T47D (cell line): ENCODE data around the gene MSL3B.
"Not testable (repeated sequence)": the region's sequence is repeated elsewhere in the genome, so short reads cannot be mapped to it uniquely, and the experiment has no call there.

Experiments used
- DNase-seq, 2 experiments: peaks; one replicate each; pipeline versions ENCODE4 v3.0.0 to v3.0.0-alpha.2; 2011 to 2012; ENCODE audit warnings: low read depth in 1 of 2, low spot score in 1 of 2
- JUND ChIP-seq: IDR thresholded peaks from 2 replicates; pipeline ENCODE4 v1.6.1; 2012; ENCODE audit warnings: low read depth
- in situ Hi-C: cut with HindIII; loops from 2 replicates; pipeline ENCODE4 v1.10.0; 2016; ENCODE audit warnings: low sequenced_read_pairs, low pct_unique_long_range_greater_than_20kb

Gene MSL3B

GRCh38 chr2:233867993-233868532 is at the start of gene MSL3B:
Gene MSL3B, minus strand, starts transcription at chr2:233868386.
- no peak for DNase-seq
- in situ Hi-C loops, result no loop called here
- no peak for TF ChIP-seq JUND

DNA sequence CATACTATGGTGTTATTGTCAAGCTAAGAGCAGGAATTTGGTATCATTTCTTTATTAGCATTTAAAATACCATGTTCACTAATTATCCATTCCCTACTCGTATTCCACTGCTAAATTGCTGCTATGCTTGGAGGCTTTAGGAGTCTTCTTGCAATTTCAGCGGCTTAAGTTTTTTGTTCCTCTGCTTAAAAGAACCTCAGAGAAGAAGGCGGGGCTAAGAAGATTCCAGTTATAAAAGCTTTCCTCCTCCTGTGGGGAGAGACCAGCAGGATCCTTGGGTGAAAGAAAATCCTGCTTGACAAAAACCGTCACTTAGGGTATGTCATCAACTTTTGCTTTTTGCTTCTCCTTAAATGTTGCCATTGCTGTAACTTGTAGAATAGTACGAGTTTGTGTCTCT is 48.9 kb upstream of the MSL3B start, which contains the start of gene TRPM8:
TRPM8 (plus strand) TSS at position 258 of the 400 bp plus-strand sequence. CDS start 9,165 bp downstream, outside the sequence.
- no peak for DNase-seq
- no peak for TF ChIP-seq JUND
- in situ Hi-C loops, result no loop called here

- in situ Hi-C loops, result no loop called here
- no peak for DNase-seq
- no peak for TF ChIP-seq JUND
These were observed 46.9 kb upstream of the MSL3B start for GRCh38 chr2:233915128-233915527.

DNA sequence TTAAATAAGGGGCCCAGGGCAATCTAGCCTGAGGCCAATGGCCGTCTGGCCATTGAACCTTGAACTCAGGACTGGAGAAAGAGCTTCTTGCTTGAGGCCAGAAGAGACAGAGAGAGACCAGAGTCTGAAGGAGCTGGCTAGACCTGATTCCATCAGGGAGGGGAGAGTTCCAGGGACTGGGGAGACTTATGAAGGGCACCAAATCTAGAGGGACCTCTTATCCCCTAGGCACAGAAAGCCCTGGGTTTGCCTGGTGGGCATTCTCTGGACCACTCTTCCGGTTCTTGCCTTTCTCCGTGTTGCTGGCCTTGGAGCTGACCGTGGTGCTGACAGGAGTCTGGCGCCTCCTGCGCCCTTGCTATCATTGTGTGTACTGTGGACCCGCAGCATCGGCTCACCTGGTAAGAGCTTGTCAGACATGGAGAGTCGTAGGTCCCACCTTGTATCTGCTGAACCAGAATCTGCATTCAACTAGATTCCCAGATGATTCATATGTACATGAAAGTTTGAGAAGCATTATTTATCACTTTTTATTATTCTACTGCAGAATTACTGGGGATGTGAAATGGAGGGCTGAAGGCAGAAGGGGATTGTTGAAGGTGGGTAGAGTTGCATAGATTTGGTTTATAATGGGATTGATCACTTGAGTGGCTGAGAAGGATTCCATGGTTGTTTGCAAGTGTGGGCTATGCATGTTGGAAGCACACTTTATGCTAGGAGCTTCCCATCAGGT is 44.7 kb upstream of the MSL3B start:
- peak; percentile 19 to 57 for DNase-seq
- in situ Hi-C loops, result no loop called here
- TF ChIP-seq JUND, result no peak

- in situ Hi-C loops, result no loop called here
- no peak for DNase-seq
- no peak for TF ChIP-seq JUND
These were observed 39.4 kb upstream of the MSL3B start for GRCh38 chr2:233907627-233908026.

DNA sequence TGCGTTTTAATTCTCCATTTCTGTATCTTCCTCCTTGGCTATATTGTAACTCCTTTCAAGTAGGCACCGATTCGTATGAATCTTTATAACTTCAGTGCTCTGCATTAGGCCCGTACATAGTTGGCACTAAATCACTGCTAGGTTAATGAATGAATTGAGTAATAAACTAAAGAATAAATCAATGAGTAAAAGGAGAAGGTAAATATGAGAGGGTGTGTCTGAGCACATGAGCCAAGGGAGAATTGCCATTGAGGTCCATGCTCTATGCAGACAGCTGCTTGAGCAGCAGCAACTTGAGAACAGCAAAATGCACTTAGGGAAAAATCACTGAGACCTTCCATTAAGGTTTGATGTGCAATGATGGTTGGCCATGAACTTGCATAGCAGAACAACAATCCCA is 37.8 kb upstream of the MSL3B start:
- in situ Hi-C loops, result no loop called here

GRCh38 chr2:233901884-233902283 is 33.7 kb upstream of the MSL3B start:
- in situ Hi-C loops, result no loop called here
- no peak for DNase-seq
- TF ChIP-seq JUND, result no peak

More for the DNA sequence above, 37.8 kb upstream of the MSL3B start:
- DNase-seq, result no peak
- TF ChIP-seq JUND, result no peak

- in situ Hi-C loops, result no loop called here
- DNase-seq, result no peak
- no peak for TF ChIP-seq JUND
These were observed 33.2 kb upstream of the MSL3B start for GRCh38 chr2:233901367-233901766.

DNA sequence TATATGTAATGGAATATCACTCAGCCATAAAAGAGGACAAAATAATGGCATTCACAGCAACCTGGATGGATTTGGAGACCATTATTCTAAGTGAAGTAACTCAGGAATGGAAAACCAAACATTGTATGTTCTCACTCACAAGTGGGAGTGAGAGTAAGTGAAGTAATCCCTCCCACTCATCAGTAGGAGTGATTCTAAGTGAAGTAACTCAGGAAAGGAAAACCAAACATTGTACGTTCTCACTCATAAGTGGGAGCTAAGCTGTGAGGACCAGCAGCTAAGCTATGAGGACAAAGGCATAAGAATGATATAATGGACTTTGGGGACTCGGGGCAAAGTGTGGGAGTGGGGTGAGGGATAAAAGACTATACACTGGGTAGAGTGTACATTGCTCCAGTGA is 28.1 kb upstream of the MSL3B start:
- not testable (repeated sequence) for DNase-seq

GRCh38 chr2:233892793-233893192 is 24.6 kb upstream of the MSL3B start:
- in situ Hi-C loops, result no loop called here
- TF ChIP-seq JUND, result no peak
- no peak for DNase-seq

More for the DNA sequence above, 28.1 kb upstream of the MSL3B start:
- in situ Hi-C loops, result not testable (repeated sequence)

GRCh38 chr2:233882353-233882752 is 14.2 kb upstream of the MSL3B start:
- no peak for DNase-seq
- TF ChIP-seq JUND, result no peak
- in situ Hi-C loops, result no loop called here

- in situ Hi-C loops, DNase-seq: not testable (repeated sequence)
These were observed 3.9 kb upstream of the MSL3B start for GRCh38 chr2:233872125-233872524.

GRCh38 chr2:233871432-233871831 is 3.2 kb upstream of the MSL3B start:
- TF ChIP-seq JUND, result no peak
- in situ Hi-C loops, result no loop called here
- DNase-seq, result no peak

GRCh38 chr2:233866479-233866878 is 1.7 kb downstream of the MSL3B start:
- no peak for TF ChIP-seq JUND
- in situ Hi-C loops, result no loop called here
- DNase-seq, result no peak
